HepG2 (cell line): ENCODE data around the gene SCNM1. TPM values are rescaled to one million over a fixed set of nuclear protein-coding genes. Genes with fewer than 3 reads are reported as not detected.

Source experiments
- ESRRA ChIP-seq: sonication (generic); formaldehyde crosslinking; IDR thresholded peaks from 2 replicates; pipeline ENCODE4 v1.5.1; 2020; ENCODE audit warnings: mild to moderate bottlenecking, low read depth, missing genetic modification reagents
- EZH2 ChIP-seq: conservative IDR thresholded peaks from 2 replicates; pipeline ENCODE4 v1.6.1; 2012; ENCODE audit warnings: mild to moderate bottlenecking, low read depth, low read length, moderate library complexity
- HMG20A ChIP-seq: IDR thresholded peaks from 2 replicates; pipeline ENCODE4 v1.6.1; 2016; ENCODE audit warnings: borderline replicate concordance
- HMGXB4 ChIP-seq, 2 experiments: sonication (generic) in 1 of 2; formaldehyde crosslinking in 1 of 2; IDR thresholded peaks; 2 replicates each; pipeline versions ENCODE4 v1.4.0 to v1.6.1; 2018 to 2020; ENCODE audit warnings: missing genetic modification reagents in 2 of 2, borderline replicate concordance in 1 of 2, low read depth in 1 of 2, mild to moderate bottlenecking in 1 of 2, missing biosample characterization in 1 of 2
- MEIS1 ChIP-seq: sonication (generic); formaldehyde crosslinking; IDR thresholded peaks from 2 replicates; pipeline ENCODE4 v1.9.0; 2021; ENCODE audit warnings: mild to moderate bottlenecking, missing genetic modification reagents, moderate library complexity, borderline replicate concordance
- MZF1 ChIP-seq: sonication (generic); formaldehyde crosslinking; IDR thresholded peaks from 2 replicates; pipeline ENCODE4 v1.8.1; 2023; ENCODE audit warnings: mild to moderate bottlenecking, missing genetic modification reagents, borderline replicate concordance
- NR3C1 ChIP-seq: sonication (generic); formaldehyde crosslinking; IDR thresholded peaks from 2 replicates; pipeline ENCODE4 v1.4.0; 2020; ENCODE audit warnings: missing genetic modification reagents
- RFXAP ChIP-seq: sonication (generic); formaldehyde crosslinking; IDR thresholded peaks from 2 replicates; pipeline ENCODE4 v1.4.0; 2020; ENCODE audit warnings: missing genetic modification reagents, borderline replicate concordance
- RXRA ChIP-seq: sonication (generic); formaldehyde crosslinking; IDR thresholded peaks from 2 replicates; pipeline ENCODE4 v1.5.1; 2020; ENCODE audit warnings: missing genetic modification reagents
- SAFB2 ChIP-seq: sonication (generic); formaldehyde crosslinking; IDR thresholded peaks from 2 replicates; pipeline ENCODE4 v1.5.1; 2020; ENCODE audit warnings: missing genetic modification reagents, low read depth, mild to moderate bottlenecking, borderline replicate concordance
- SOX6 ChIP-seq, 2 experiments: fragments of 450-650 bp in 1 of 2; sonication (generic) in 1 of 2; formaldehyde crosslinking in 1 of 2; IDR thresholded peaks; 2 replicates each; pipeline versions ENCODE4 v1.4.0 to v1.6.1; 2017 to 2020; ENCODE audit warnings: antibody characterized with exemption in 1 of 2, mild to moderate bottlenecking in 1 of 2, missing genetic modification reagents in 1 of 2
- TEAD2 ChIP-seq: sonication (generic); formaldehyde crosslinking; IDR thresholded peaks from 2 replicates; pipeline ENCODE4 v1.9.0; 2021; ENCODE audit warnings: missing genetic modification reagents
- THAP9 ChIP-seq: sonication (generic); formaldehyde crosslinking; IDR thresholded peaks from 2 replicates; pipeline ENCODE4; 2020; ENCODE audit warnings: missing genetic modification reagents, mild to moderate bottlenecking, borderline replicate concordance
- THYN1 ChIP-seq: sonication (generic); formaldehyde crosslinking; IDR thresholded peaks from 2 replicates; pipeline ENCODE4 v1.8.1; 2023; ENCODE audit warnings: low read depth, mild to moderate bottlenecking, moderate library complexity, missing genetic modification reagents, borderline replicate concordance
- ZNF251 ChIP-seq: sonication (generic); formaldehyde crosslinking; IDR thresholded peaks from 2 replicates; pipeline ENCODE4 v1.9.0; 2021; ENCODE audit warnings: mild to moderate bottlenecking, missing genetic modification reagents
- ZNF317 ChIP-seq: sonication (generic); formaldehyde crosslinking; IDR thresholded peaks from 2 replicates; pipeline ENCODE4 v1.5.0; 2020; ENCODE audit warnings: mild to moderate bottlenecking, missing genetic modification reagents
- ZNF546 ChIP-seq: sonication (generic); formaldehyde crosslinking; conservative IDR thresholded peaks from 2 replicates; pipeline ENCODE4 v1.8.1; 2023; ENCODE audit warnings: mild to moderate bottlenecking, missing genetic modification reagents
- ZNF574 ChIP-seq: sonication (generic); formaldehyde crosslinking; IDR thresholded peaks from 2 replicates; pipeline ENCODE4 v1.4.0; 2020; ENCODE audit warnings: missing genetic modification reagents
- ZNF598 ChIP-seq: sonication (generic); formaldehyde crosslinking; IDR thresholded peaks from 2 replicates; pipeline ENCODE4 v1.5.1; 2020; ENCODE audit warnings: mild to moderate bottlenecking, missing genetic modification reagents, borderline replicate concordance
- ZNF891 ChIP-seq: sonication (generic); formaldehyde crosslinking; IDR thresholded peaks from 2 replicates; pipeline ENCODE4 v1.5.0; 2020; ENCODE audit warnings: mild to moderate bottlenecking, missing genetic modification reagents
- polyA plus RNA-seq, 8 experiments: library from polyadenylated mRNA; depleted of rRNA in 3 of 8; stranded (reverse) in 7 of 8; unstranded in 1 of 8; fragments of >200 nt; fragmentation: Illumina TruSeq in 4 of 8; extraction: Trizol in 4 of 8; gene quantifications; 2 replicates each; pipeline versions ENCODE4 v1.2.1 to v1.2.3, GENCODE V29; 2011 to 2016; ENCODE audit warnings: low read depth in 4 of 8, missing spikeins in 1 of 8, mixed read lengths in 1 of 8; ENCODE audit not compliant: insufficient read depth in 1 of 8
- total RNA-seq, 5 experiments: library from RNA; depleted of rRNA; stranded (reverse); fragments of >200 nt; fragmentation: Illumina TruSeq; extraction: Trizol; gene quantifications; 2 replicates each; pipeline ENCODE4 v1.2.3, GENCODE V29; 2016; ENCODE audit warnings: low read depth in 1 of 5

The SCNM1 gene
- total and polyA plus RNA-seq, 2 of the 13 experiments (the other 11 are each of a cell fraction or from before 2014, with no cell fraction given), result 16.3 to 31.5 TPM

- TF ChIP-seq THAP9, result no peak
- no peak; the same call in 1 of the 2 replicates for TF ChIP-seq ZNF546
- no peak for TF ChIP-seq EZH2
- TF ChIP-seq ZNF251 (CRISPR knock-in tag), result no peak
- TF ChIP-seq MZF1 (CRISPR knock-in tag), result no peak
- TF ChIP-seq MEIS1 (CRISPR knock-in tag), result no peak; the same call in 1 of the 2 replicates
- TF ChIP-seq HMGXB4 (CRISPR knock-in tag; IDR thresholded peaks at IDR 0.05; ENCODE audit: borderline replicate concordance in 1 of 2, low read depth in 1 of 2), result peak; percentile 49 to 69; a peak in 3 of 4 replicates
- peak; percentile 68 for TF ChIP-seq RFXAP (CRISPR knock-in tag)
- TF ChIP-seq ZNF598 (CRISPR knock-in tag), result peak; percentile 7; the same call in 1 of the 2 replicates
- TF ChIP-seq HMG20A (CRISPR knock-in tag), result no peak
- no peak for TF ChIP-seq SAFB2 (CRISPR knock-in tag)
- no peak for TF ChIP-seq THYN1
- no peak for TF ChIP-seq ESRRA (CRISPR knock-in tag)
- no peak for TF ChIP-seq SOX6 (IDR thresholded peaks at IDR 0.05)
- no peak; the same call in 1 of the 2 replicates for TF ChIP-seq SOX6 (CRISPR knock-in tag; IDR thresholded peaks at IDR 0.05)
- peak; percentile 55 for TF ChIP-seq ZNF317 (CRISPR knock-in tag)
- TF ChIP-seq NR3C1 (CRISPR knock-in tag), result no peak
- TF ChIP-seq ZNF574 (CRISPR knock-in tag), result peak; percentile 58
- TF ChIP-seq RXRA (CRISPR knock-in tag), result peak; percentile 33; the same call in 1 of the 2 replicates
- TF ChIP-seq ZNF891 (CRISPR knock-in tag), result no peak; the same call in 1 of the 2 replicates
- no peak for TF ChIP-seq TEAD2 (CRISPR knock-in tag)
Measured at GRCh38 chr1:151198254-151199127, 32.5 kb downstream of the SCNM1 start, which contains the start of gene PIP5K1A (continued).
